HG02981 (cell line): ENCODE measurements around the gene RNF208.
"Not testable (repeated sequence)": the region's sequence is repeated elsewhere in the genome, so short reads cannot be mapped to it uniquely, and the experiment has no call there.

Source experiments
- ATAC-seq: cut with Tn5 transposase; IDR thresholded peaks from one replicate; pipeline ENCODE4 v1.9.1; 2021; ENCODE audit warnings: mild to moderate bottlenecking, moderate library complexity; ENCODE audit not compliant: unreplicated experiment

RNF208 gene

DNA sequence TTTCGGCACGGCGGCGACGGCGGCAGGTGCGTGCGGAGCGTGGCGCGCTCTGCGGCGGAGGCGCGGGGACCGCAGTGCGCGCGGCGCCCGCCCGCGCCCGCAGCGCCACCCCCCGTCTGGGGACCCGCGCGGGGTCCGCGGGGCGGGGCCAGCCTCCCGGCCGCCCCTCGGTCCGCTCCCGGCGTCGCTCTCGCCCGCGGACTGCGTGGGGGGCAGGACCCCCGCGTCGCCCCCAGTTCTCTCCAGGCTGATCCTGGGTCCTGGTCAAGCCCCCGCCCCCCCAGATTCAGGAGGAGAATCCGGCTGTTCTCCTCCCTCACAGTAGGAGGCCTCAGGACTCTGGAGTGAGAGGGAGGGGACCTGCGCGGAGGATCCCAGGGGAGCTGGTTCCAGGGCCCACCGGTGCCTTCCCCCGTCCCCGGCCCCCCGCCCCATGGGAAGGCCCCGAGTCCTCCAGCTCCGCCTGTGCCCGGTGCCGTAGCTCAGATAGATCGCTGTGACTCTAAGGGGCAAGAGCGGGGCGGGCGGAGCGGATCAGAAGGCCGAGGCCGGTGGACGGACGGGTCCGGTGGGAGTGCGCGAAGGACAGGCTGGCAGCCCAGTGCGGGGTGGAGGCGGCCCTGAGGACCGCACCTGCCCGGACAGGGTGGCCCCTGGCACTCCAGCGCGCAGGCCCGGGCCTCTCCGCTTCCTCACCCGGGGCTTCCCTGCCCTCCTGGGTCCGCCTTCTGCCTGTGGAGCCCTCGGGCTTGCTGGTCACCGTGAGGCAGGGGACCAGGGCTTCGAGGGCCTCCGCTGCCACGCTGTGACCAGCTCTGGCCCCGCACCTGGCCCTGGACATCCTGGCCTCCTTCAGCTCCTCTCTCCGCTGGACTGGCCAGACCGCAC, at the start of gene RNF208:
Gene RNF208 (minus strand): TSS at position 51 of the 888 bp plus-strand sequence. CDS start 1,028 bp downstream, outside the sequence.
- peak; percentile 2 for ATAC-seq

- ATAC-seq: no peak
Measured at GRCh38 chr9:137271696-137272076, 49.6 kb upstream of the RNF208 start.

DNA sequence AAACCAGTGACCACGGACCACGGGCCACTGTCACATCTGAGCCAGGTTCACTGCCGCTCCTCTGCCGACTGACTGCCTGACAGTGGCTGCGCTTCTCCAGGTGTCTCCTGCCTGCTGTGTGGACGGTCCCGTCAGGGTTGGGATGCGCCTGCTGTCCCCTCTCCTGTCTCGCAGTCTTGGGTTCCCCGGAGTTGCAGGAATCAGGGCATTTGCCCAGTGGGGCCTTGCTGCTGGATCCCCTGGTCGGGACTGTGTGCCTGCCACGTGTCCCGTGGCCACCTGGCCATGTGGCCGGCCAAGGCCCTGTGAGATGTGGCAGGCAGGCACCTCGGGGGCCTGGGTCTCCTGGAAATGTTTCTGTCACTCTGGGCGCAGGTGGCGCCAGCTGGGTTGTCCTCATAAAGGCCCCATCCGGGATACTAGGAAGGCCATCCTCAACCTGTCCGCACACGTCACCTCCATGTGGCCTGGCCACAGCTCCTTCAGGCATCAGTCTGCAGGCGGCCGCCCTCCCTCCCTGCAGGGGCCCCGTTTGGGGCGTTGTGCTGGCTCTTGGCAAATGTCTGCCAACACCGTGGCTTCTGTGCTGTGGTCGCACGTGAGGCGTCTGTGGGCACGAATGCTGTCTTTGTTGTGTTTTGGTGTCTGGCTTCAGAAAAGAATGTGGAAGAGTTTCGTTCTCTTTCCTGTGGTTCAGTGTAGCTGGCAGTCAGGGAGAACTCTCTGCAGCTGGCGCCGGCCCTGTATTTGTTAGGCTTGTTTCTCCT, 49.1 kb upstream of the RNF208 start:
- no peak for ATAC-seq

- no peak for ATAC-seq
Measured at GRCh38 chr9:137269231-137269772, 47.3 kb upstream of the RNF208 start.

DNA sequence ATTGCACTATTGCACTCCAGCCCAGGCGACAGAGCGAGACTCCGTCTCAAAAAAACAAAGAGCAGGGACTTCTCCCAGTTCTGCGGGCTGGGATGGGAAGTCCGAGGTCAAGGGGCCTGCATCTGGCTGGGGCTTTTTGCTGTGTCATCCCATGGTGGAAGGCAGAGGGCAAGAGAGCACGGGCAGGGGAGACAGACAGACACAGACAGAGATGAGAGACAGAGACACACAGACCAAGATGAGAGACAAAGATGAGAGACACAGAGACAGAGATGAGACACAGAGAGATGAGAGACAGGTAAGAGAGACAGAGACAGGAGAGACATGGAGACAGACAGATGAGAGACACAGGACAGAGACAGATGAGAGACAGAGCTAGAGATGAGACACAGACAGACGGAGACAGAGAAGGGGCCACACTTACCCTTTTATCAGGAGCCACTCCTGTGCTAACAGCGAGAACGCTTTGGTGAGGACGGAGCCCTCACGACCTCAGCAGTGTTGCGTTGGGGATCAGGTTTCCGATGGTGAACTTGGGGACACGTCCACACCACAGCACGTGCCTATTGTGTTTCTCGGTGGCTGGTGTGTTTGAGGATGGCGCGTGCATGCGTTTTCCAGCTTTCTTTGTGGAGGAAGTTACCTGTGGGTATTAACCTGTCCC, 46.6 kb upstream of the RNF208 start:
- no peak for ATAC-seq

DNA sequence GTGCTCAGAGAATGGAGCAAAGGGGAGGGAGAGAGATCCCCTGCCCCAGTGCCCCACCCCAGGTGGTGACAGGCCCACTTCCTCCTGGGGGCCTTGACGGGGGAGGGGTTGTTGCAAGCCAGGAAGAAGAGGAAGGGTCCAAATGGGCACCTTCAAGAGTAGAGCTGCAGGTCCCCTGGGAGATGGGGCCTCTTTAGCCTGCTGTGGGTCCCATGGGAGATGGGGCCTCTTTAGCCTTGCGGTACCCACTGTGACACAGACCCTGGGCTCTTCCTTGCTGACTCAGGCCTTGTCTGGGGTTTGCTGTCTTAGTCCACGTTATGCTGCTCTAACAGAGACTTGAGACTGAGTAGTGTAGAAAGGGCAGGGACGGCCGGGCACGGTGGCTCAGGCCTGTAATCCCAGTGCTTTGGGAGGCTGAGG, 45.9 kb upstream of the RNF208 start:
- peak; percentile 43 for ATAC-seq

DNA sequence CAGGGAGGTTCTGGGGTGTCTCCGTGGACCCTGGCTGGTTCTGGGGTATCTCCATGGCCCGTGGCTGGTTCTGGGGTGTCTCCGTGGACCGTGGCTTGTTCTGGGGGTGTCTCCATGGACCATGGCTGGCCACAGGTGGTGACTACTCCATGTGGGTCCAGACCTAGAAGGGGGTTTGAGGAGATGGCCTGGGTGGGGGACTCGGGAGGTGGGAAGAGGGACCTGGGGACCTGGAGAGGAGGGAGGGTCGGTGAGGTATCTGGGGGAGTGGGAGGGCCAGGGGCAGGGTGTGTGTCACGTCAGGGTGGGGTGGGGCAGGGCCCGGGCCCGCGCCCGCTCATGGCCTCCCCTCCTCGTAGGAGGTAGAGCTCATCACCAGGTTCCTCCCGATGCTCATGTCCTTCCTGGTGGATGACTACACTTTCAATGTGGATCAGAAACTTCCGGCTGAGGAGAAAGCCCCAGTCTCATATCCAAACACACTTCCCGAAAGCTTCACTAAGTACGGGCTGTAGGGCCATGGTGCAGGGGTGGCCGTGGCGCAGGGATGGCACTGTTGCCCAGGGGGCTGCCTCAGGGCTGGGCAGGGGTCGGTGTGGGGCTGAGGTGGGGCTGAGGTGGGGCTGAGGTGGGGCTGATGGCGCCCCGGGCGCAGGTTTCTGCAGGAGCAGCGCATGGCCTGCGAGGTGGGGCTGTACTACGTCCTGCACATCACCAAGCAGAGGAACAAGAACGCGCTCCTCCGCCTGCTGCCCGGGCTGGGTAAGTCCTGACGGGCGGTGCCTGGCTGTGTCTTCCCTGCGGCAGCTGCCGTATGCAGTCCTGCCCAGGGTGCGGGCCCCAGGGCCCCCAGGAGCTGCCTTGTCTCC, 44.8 kb upstream of the RNF208 start:
- ATAC-seq: no peak

DNA sequence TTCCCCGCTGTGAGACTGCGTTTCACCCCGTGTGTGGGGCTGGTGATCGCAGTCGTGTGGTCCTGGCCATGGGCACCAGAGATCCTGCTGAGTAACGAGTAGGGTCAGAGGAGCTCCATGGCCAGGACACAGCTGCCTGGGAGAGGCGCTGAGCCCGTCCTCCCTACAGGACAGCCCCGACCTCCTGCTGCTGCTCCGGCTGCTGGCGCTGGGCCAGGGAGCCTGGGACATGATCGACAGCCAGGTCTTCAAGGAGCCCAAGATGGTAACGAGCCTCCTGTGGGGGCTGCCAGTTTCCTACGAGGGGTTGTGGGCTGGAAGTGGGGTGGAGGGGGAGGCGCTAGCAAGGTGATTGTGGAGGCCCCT, 44.1 kb upstream of the RNF208 start:
- ATAC-seq: no peak

GRCh38 chr9:137265496-137266161, 43.6 kb upstream of the RNF208 start:
- no peak for ATAC-seq

DNA sequence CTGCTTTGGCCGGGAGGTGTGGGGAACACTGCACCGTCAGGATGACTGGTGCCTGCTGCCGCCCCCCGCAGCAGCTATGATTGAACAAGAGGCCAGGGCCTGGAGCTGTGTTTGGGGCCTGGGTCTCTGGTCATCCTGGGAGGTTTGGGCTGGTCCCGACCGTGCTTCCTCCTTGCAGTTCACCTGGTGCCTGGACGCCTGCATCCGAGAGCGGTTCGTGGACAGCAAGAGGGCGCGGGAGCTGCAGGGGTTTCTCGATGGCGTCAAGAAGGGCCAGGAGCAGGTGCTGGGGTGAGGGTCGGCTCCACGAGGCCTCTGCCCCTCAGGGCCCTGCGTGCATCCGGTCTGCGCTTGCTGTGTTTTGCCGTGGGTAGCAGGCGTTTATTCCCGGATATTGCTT, 42.0 kb upstream of the RNF208 start:
- no peak for ATAC-seq

DNA sequence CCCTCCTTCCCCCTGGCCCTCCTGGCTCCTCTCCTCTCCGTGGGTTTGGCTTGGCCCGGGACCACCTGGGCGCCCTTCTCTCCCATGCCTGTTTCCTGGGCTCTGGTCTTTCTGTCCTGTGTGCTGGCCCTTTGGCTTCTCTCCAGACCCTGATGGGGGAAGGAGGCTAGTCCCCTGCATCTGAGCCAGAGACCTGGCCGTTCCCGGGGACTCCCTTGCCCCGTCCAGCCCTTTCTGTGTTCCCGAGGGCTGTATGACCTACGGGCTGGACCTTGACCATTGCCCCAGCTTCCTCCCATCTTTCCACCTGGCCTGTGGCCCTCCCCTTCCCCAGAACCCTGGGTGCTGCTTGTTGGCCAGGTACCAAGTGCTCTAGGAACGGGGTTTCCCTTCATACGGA, 41.5 kb upstream of the RNF208 start:
- no peak for ATAC-seq

DNA sequence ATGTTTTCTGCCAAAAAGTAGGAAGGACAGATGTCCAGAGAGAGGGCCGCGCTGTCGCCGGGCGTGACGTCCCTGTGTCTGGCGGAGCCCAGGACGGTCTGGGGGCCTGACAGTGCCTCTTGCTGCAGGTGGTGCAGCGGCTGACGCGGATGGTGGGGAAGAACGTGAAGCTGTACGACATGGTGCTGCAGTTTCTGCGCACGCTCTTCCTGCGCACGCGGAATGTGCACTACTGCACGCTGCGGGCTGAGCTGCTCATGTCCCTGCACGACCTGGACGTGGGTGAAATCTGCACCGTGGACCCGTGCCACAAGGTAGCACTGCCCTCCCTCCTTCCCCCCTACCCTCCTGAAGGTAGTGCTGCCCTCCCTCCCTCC, 40.9 kb upstream of the RNF208 start:
- ATAC-seq: no peak

DNA sequence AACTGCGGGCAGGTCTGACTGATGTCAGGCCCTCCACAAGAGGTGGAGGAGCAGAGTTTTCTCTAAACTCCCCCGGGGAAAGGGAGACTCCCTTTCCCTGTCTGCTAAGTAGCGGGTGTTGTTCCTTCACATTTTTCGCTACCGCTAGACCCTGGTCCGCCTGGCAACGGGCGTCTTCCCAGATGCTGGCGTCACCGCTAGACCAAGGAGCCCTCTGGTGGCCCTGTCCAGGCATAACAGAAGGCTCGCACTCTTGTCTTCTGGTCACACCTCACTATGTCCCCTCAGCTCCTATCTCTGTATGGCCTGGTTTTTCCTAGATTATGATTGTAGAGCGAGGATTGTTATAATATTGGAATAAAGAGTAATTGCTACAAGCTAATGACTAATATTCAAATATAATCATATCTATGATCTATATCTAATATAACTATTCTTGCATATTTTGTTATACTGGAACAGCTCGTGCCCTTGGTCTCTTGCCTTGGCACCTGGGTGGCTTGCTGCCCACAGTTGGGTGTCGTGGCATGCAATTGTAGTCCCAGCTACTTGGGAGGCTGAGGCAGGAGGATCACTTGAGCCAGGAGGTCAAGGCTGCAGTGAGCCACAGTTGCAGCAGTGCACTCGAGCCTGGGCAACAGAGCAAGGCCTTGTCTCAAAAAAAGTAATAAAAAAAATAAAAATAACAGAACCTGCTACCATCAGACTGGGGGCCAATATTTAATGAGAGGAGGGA, 40.3 kb upstream of the RNF208 start:
- not testable (repeated sequence) for ATAC-seq

- no peak for ATAC-seq
Measured at GRCh38 chr9:137256856-137257255, 34.8 kb upstream of the RNF208 start.

GRCh38 chr9:137256362-137256761, 34.3 kb upstream of the RNF208 start:
- ATAC-seq: no peak

DNA sequence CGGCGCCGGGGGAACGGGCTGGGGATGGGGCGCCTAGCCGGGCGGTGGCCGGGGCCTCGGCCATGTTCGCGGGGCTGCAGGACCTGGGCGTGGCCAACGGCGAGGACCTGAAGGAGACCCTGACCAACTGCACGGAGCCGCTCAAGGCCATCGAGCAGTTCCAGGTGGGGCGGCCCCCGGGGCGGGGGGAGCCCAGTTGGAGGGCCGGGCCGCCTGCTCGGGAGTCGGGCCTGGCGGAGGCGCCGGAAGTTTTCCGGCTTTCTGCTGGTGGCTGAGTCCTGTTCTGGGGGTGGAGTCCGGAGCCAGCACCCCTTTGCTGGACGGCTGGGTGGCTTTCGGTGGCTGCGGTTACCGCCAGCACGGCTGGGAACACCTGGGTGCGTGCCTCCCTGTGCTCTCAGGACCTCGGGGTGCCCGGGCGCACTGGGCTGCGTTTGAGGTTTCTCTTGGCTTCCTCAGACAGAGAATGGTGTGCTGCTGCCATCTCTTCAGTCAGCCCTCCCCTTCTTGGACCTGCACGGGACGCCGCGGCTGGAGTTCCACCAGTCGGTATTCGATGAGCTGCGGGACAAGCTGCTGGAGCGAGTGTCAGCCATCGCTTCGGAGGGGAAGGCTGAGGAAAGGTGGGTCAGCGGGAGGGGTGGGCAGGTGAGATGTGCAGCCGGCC, 33.5 kb upstream of the RNF208 start:
- peak; percentile 20 for ATAC-seq

- ATAC-seq: peak; percentile 82
Measured at GRCh38 chr9:137254624-137255447, 32.8 kb upstream of the RNF208 start, which contains the start of gene NELFB. Gene NELFB (plus strand): TSS chr9:137255327.
